GM23248 (cell line): ENCODE data around the gene CSRP1. TPM values are rescaled to one million over a fixed set of nuclear protein-coding genes. Genes with fewer than 3 reads are reported as not detected.
"Not testable (repeated sequence)": the region's sequence is repeated elsewhere in the genome, so short reads cannot be mapped to it uniquely, and the experiment has no call there.

Source experiments
- DNase-seq: peaks from one replicate; pipeline ENCODE4 v3.0.0-alpha.2; 2015
- H2AFZ ChIP-seq: fragments of 200-600 bp; sonication (generic); 2 replicates; pipeline ENCODE4 v1.6.1; 2016; ENCODE audit warnings: antibody characterized with exemption
- H3F3A ChIP-seq: fragments of 200-600 bp; sonication (generic); 2 replicates; pipeline ENCODE4 v1.6.1; 2016; ENCODE audit warnings: mild to moderate bottlenecking, antibody characterized with exemption, mixed run types; ENCODE audit not compliant: insufficient read depth
- H3K27ac ChIP-seq: fragments of 200-600 bp; sonication (generic); 2 replicates; pipeline ENCODE4 v1.5.1; 2016; ENCODE audit warnings: mild to moderate bottlenecking
- H3K27me3 ChIP-seq: fragments of 200-600 bp; sonication (generic); replicated peaks from 2 replicates; pipeline ENCODE4 v1.6.1; 2016; ENCODE audit warnings: mild to moderate bottlenecking; ENCODE audit not compliant: insufficient read depth
- H3K36me3 ChIP-seq: fragments of 200-600 bp; sonication (generic); 2 replicates; pipeline ENCODE4 v1.6.1; 2016; ENCODE audit warnings: low read depth, mild to moderate bottlenecking
- H3K4me1 ChIP-seq: fragments of 200-600 bp; sonication (generic); 2 replicates; pipeline ENCODE4 v1.6.1; 2016; ENCODE audit warnings: mild to moderate bottlenecking; ENCODE audit not compliant: insufficient read depth
- H3K4me2 ChIP-seq: fragments of 200-600 bp; sonication (generic); one replicate; pipeline ENCODE4 v1.6.1; 2016; ENCODE audit warnings: mild to moderate bottlenecking; ENCODE audit not compliant: unreplicated experiment
- H3K4me3 ChIP-seq: fragments of 200-600 bp; sonication (generic); 2 replicates; pipeline ENCODE4 v1.5.1; 2016; ENCODE audit warnings: mild to moderate bottlenecking
- H3K79me2 ChIP-seq: fragments of 200-600 bp; sonication (generic); 2 replicates; pipeline ENCODE4 v1.6.1; 2016; ENCODE audit warnings: mild to moderate bottlenecking; ENCODE audit not compliant: insufficient read depth
- H3K9ac ChIP-seq: fragments of 200-600 bp; sonication (generic); 2 replicates; pipeline ENCODE4 v1.6.1; 2016; ENCODE audit warnings: mild to moderate bottlenecking
- H3K9me2 ChIP-seq: fragments of 200-600 bp; sonication (generic); 2 replicates; pipeline ENCODE4 v1.6.1; 2016; ENCODE audit warnings: mixed run types, mild to moderate bottlenecking, moderate library complexity; ENCODE audit not compliant: insufficient read depth
- H3K9me3 ChIP-seq: fragments of 200-600 bp; sonication (generic); one replicate; pipeline ENCODE4 v1.6.1; 2017; ENCODE audit warnings: low read depth
- H4K20me1 ChIP-seq: fragments of 200-600 bp; sonication (generic); 2 replicates; pipeline ENCODE4 v1.6.0; 2016; ENCODE audit not compliant: insufficient read depth
- EZH2 ChIP-seq: fragments of 200-600 bp; sonication (generic); IDR thresholded peaks from 2 replicates; pipeline ENCODE4 v1.6.1; 2018; ENCODE audit warnings: antibody characterized with exemption, mild to moderate bottlenecking; ENCODE audit not compliant: insufficient read depth, poor library complexity, severe bottlenecking
- EZH2phosphoT487 ChIP-seq: fragments of 200-600 bp; sonication (generic); IDR thresholded peaks from 2 replicates; pipeline ENCODE4 v1.6.1; 2018; ENCODE audit warnings: antibody characterized with exemption, moderate library complexity, mild to moderate bottlenecking, low read depth; ENCODE audit not compliant: insufficient read depth
- WGBS, 2 experiments: methylation state at CpG; one replicate each; pipeline ENCODE4 v1.1.6; 2015 to 2017; ENCODE audit warnings: low lambda C conversion rate in 2 of 2, low coverage in 1 of 2; ENCODE audit errors: missing lambda C conversion rate in 2 of 2; 5-methylcytosine and 5-hydroxymethylcytosine counted together
- in situ Hi-C: fragments of 300-500 bp; cut with MboI; formaldehyde crosslinking; loops from 2 replicates; pipeline ENCODE4 v1.15.0; 2020
- polyA plus RNA-seq: library from polyadenylated mRNA; unstranded; fragments of >200 nt; fragmentation: Nextera tagmentation; extraction: Ambion mirVana; gene quantifications from 2 replicates; pipeline ENCODE4 v1.2.1, GENCODE V29; 2016
- total RNA-seq: library from RNA; depleted of rRNA; stranded (reverse); fragments of >200 nt; shearing (Covaris generic); gene quantifications from 2 replicates; pipeline ENCODE4 v1.2.3, GENCODE V29; 2014

CSRP1 gene
- total and polyA plus RNA-seq, 2 experiments from 2014 or later: 510 to 1,160 TPM

GRCh38 chr1:201481004-201481380 lies 25.9 kb downstream of the CSRP1 start:
- Histone ChIP-seq H3K9me3 (no peaks in the 10 kb centered on the region), H2AFZ (peak overlapping the region; percentile 21), H3K4me2 (peak overlapping the region; percentile 41), H3K9ac (peak overlapping the region; percentile 31; the same call in 1 of the 2 replicates), H3K9me2 (no peaks in the 10 kb centered on the region), H3K27me3 (no peaks in the 10 kb centered on the region), H3K4me3 (peak overlapping the region; percentile 3; the same call in 1 of the 2 replicates), H3K4me1 (peaks cover 42% of the 10 kb centered on the region), H4K20me1 (no peaks in the 10 kb centered on the region), H3K36me3 (peaks cover 15% of the 10 kb centered on the region; the same call in 1 of the 2 replicates), H3K27ac (no peak overlapping the region), H3K79me2 (no peaks in the 10 kb centered on the region), H3F3A (peaks cover 30% of the 10 kb centered on the region)
- 20% methylated on average over 17 of the region's 17 CpGs for WGBS, 2 experiments
- no peak for TF ChIP-seq EZH2phosphoT487
- no peak for TF ChIP-seq EZH2
- in situ Hi-C loops: no loop called here
- DNase-seq: no peak

GRCh38 chr1:201480231-201481003 lies 26.5 kb downstream of the CSRP1 start:
- H3K79me2 ChIP-seq: no peaks in the 10 kb centered on the region
- H3K9ac ChIP-seq: peak overlapping the region; percentile 31; the same call in 1 of the 2 replicates
- H3K4me3 ChIP-seq: peak overlapping the region; percentile 3; the same call in 1 of the 2 replicates
- H3K4me1 ChIP-seq: peaks cover 47% of the 10 kb centered on the region
- no peak overlapping the region for H3K27ac ChIP-seq
- peaks cover 29% of the 10 kb centered on the region for H3F3A ChIP-seq
- in situ Hi-C loops: no loop called here
- TF ChIP-seq EZH2: no peak
- no peak for TF ChIP-seq EZH2phosphoT487
- peak overlapping the region; percentile 21 for H2AFZ ChIP-seq
- H4K20me1 ChIP-seq: no peaks in the 10 kb centered on the region
- peak; percentile 77 for DNase-seq
- WGBS, 2 experiments: 24 to 29% methylated on average over 31 to 37 of the region's 37 CpGs
- no peaks in the 10 kb centered on the region for H3K27me3 ChIP-seq
- H3K9me2 ChIP-seq: no peaks in the 10 kb centered on the region
- peak overlapping the region; percentile 41 for H3K4me2 ChIP-seq
- H3K36me3 ChIP-seq: peaks cover 11% of the 10 kb centered on the region; the same call in 1 of the 2 replicates
- H3K9me3 ChIP-seq: no peaks in the 10 kb centered on the region

- Histone ChIP-seq H3K9me3 (no peaks in the 10 kb centered on the region), H3K4me2 (no peak overlapping the region), H2AFZ (no peak overlapping the region), H3K4me1 (peaks cover 52% of the 10 kb centered on the region), H3K9me2 (no peaks in the 10 kb centered on the region), H3K9ac (no peak overlapping the region), H3K4me3 (no peak overlapping the region), H3K27ac (no peak overlapping the region), H3K36me3 (peaks cover 2% of the 10 kb centered on the region; the same call in 1 of the 2 replicates), H3K27me3 (no peaks in the 10 kb centered on the region), H4K20me1 (no peaks in the 10 kb centered on the region), H3K79me2 (no peaks in the 10 kb centered on the region), H3F3A (peaks cover 22% of the 10 kb centered on the region)
- WGBS, 2 experiments: 63 to 64% methylated on average over 4 of the region's 4 CpGs
- no peak for DNase-seq
- no peak for TF ChIP-seq EZH2
- no peak for TF ChIP-seq EZH2phosphoT487
- in situ Hi-C loops: no loop called here
Measured at GRCh38 chr1:201479201-201479730, 27.7 kb downstream of the CSRP1 start.

- 35 to 40% methylated on average over 3 of the region's 3 CpGs for WGBS, 2 experiments
- H4K20me1 ChIP-seq, H2AFZ ChIP-seq, H3K9me2 ChIP-seq, H3K27ac ChIP-seq, H3K4me3 ChIP-seq, H3K4me2 ChIP-seq, in situ Hi-C loops, H3K27me3 ChIP-seq, H3K36me3 ChIP-seq, H3K79me2 ChIP-seq, H3K9ac ChIP-seq, H3K9me3 ChIP-seq: not testable (repeated sequence)
- Histone ChIP-seq H3K4me1 (peaks cover 52% of the 10 kb centered on the region), H3F3A (peaks cover 22% of the 10 kb centered on the region)
- DNase-seq: peak; percentile 43
Measured at GRCh38 chr1:201478666-201479065, 28.3 kb downstream of the CSRP1 start.
